ENCODE data around the gene FAM107B.
"Not testable (repeated sequence)": the region's sequence is repeated elsewhere in the genome, so short reads cannot be mapped to it uniquely, and the experiment has no call there.

FAM107B gene

DNA sequence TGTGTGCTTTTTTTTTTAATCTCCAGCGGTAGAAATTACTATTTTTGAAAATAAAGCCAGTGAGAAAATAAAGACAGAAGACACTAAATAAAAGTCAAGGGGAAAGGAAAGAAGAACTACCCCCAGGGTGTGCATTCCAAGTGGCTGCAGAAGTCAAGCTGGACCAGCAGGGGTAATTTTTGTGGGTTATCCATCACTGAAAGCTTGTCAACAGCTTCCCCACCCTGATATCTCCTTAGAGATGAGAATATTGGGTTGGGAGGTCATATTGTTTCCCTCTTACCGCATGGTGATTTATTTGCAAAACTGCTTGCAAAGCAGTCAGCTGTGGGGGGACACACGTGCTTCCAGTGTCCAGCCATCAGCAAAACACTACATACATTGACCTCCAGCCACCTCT lies 46.4 kb downstream of the FAM107B start:
- peak; percentile 27 for DNase-seq

DNA sequence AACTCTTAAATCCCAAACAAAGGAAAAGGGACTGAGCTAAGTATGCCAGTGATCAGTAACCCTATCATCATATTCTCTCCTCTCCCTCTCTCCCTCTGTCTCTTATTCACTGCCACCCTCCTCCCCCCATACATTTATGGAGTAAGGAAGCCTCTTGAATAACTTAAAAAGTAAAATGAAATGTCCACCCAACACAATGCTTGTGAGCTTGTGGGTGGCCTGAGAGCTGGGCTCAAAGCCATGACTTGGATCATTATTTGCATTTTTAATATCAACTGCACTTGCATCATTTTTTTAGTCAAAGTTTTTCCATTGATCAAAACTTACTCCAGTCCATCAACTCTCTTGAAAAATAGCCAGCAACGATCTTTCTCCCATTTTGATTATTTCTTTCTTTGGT lies 46.8 kb downstream of the FAM107B start:
- DNase-seq, result peak; percentile 4

- no peak for DNase-seq
Measured at GRCh38 chr10:14727465-14727864, 47.2 kb downstream of the FAM107B start.

DNA sequence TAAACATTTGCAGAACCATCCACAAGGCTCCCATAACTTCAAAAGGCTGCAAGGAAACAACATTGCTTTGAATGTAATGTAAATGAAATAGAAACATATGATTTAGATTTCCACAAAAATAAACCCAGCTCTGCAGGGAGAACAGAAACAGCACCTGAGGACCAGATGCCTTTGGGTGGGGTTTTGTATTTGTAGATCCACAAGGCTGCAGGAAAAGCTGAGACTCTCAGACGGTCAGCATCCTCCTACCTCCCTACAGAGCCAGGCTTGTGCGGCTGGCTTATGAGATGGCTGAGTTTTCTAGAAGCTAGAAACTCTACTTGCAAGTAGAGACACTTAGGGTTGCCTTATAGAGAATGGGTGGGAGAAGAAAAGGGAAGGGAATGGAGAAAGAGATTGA lies 49.8 kb downstream of the FAM107B start:
- no peak for DNase-seq

DNA sequence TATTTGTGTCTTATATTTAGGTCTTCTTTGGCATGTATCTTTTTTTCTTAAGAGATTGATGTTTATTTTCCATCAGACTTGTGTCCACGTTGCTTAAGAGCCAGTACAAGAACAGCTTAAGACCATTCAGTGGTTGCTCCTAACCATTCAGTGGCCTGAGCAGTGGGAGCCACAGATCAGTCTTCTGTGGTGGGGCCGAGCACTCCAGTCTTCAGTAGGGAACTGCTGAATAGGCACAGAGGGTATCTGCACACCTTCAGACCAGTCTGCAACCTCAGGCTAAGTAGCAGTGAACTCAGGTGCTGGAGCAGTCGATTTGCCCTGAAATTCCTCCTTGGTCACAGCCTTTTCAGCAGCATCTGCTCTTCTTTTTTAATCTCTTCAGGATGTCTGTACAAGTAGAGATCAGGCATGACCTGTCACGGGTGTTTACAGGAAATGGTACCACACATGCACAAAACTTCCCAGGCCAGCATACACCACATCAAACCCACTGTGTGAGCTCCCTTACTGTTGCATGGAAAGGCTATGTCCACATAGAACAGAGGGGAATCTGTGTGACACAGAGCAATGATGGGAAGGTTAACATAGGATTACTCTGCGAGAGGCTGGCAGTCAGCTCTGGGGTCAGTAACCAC lies 51.5 kb downstream of the FAM107B start:
- DNase-seq, result no peak

GRCh38 chr10:14717552-14717951 lies 57.1 kb downstream of the FAM107B start:
- no peak for DNase-seq

- DNase-seq, result no peak
Measured at GRCh38 chr10:14712991-14713424, 61.7 kb downstream of the FAM107B start.

DNA sequence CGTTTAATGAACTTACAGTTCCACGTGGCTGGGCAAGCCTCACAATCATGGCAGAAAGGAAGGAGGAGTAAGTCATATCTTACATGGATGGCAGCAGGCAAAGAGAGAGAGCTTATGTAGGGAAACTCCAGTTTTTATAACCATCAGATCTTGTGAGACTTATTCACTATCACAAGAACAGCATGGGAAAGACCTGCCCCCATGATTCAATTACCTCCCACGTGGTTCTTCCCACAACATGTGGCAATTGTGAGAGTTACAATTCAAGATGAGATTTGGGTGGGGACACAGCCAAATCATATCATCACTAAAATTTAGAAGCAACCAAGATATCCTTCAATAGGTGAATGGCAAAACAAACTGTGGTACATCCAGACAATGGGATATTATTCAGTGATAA lies 65.4 kb downstream of the FAM107B start:
- not testable (repeated sequence) for DNase-seq

DNA sequence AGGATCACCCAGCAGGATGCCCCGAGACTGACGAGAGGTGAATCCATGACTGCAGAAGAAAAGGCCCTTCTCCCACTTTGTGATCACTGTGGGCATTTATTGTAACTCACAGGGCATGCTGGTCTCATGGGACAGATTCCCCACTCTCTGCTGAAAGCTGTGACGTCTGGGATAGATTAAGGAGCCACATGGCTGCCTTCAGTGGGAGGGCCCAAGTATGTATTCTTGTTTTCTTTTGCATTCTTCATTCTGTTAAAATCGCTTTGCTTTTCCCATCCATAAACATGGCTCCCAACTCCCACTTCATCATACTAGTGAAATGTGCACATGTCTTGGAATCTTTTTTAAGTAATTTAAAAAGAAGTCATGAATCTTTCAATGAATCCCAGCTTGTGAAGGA lies 67.2 kb downstream of the FAM107B start:
- DNase-seq, result peak; percentile 21

- no peak for DNase-seq
Measured at GRCh38 chr10:14705548-14706230, 69.0 kb downstream of the FAM107B start.

DNA sequence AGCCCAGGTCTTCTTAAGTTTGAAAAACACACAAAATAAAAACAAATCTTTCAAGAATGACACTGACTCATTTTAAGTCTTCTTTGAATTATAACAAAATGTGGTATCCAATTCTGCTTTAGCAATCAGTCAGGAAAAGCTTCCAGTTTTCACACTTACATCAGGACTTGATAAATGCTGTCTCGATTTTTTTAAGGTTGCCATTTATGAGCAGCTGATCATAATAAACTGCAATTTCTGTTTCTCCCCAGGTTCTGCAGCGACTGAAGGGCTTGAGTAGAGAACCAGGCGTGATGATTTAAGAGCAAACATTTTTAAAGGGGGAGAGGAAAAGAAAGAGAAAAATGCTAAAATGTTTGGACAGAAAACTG lies 71.1 kb downstream of the FAM107B start:
- DNase-seq, result no peak

DNA sequence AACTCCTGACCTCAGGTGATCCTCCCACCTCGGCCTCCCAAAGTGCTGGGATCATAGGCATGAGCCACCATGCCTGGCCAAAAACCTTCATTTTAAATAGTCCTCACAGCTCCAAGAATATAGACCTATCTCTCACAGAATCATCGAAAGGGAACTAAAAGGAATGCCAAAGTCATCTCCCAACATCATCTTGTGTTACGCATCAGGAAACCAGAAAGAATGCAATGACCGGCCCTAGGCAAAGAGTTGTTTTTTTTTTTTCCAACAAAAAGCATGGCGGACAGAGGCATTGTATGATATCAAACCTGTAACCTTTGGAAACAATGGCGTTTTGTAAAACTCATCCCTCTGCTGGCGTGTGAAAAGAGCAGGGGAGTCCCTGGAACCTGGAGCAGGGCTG lies 73.2 kb downstream of the FAM107B start:
- no peak for DNase-seq

DNA sequence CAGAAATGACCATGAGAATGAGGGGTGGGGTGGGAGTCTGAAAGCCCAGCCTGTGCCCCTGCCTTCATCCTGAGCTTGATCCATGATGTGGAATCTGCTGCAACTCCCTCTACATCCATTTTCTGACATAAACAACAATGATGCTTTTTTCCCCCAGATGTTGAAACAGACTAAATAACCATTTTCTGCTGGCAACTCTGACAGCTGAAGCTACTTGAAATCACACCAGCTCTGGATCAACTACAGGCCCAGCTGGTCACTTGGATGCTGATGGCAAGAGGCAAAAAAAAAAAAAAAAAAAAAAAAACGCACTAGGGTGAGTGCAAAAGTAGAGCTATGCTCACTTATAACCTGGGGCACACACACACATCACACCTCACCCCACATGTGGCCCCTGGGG lies 74.2 kb downstream of the FAM107B start:
- no peak for DNase-seq

DNA sequence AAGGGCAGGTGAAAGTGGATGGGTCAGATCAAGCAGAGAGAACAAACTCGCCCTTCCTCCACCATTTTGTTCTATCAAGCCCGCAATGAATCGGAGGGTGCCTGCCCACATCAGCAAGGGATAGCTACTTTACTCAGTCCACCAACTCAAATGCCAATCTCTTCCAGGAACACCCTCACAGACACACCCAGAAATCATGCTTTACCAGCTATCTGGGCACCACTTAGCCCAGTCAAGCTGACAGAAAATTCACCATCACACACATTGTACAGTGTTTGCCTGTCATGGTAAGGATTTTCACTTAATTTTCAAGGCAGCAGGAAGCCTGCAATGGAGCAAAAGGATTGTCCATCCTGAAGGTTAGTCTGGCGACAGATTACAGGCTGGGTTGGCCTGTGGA lies 75.2 kb downstream of the FAM107B start:
- no peak for DNase-seq

- DNase-seq, result no peak
Measured at GRCh38 chr10:14698829-14699170, 75.9 kb downstream of the FAM107B start.

DNA sequence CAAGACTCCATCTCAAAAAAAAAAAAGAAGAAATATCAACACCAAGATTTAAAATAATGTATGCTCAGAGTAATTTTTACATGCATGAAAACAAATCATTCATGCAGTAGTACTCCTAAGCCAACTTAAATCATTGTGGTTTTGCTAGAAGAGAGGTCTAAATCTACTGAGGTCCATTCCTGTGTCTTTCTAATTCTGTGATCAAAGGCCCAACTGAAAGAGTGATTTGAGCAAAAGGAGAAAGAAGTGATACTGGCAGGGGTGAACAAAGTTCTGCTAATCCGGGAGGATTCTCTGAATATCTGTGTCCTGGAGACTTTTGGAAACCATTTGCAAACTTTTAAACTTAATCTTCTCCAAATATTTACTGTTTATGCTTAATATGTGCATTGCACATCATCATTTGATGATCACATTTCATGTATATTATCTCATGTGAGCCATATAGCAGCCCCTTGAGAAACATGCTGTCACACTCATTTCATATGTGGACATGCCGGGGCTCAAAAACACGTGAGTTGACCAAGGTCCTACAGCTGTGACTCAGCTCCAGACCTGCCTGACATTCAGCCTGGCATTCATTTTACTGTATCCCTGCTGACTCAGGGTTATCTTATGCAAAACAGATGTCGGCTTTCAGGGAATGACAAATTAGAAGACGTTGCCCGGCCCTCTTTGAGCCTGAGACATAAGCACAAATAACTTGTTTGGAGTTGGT lies 76.4 kb downstream of the FAM107B start:
- peak; percentile 80 for DNase-seq

DNA sequence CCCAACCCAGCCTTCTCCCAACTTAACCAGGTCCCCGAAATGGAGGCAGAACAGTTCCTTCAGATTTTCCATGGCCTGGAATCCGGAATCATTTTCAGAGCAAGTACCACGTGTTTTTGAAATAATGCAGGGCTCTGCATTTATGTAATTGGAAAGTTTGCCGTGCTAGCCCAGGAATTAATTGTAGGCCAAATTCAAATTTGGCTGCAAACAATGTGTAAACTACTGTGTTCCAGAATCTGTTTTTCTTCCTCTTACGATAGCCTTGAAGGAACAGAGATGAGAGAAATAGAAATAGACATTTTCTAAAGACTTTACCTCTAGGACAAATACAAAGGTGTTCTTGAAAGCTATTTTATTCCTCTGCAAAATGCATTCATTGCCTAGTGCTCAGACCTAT lies 77.4 kb downstream of the FAM107B start:
- DNase-seq, result no peak

- DNase-seq, result no peak
Measured at GRCh38 chr10:14696821-14697220, 77.9 kb downstream of the FAM107B start.

- no peak for DNase-seq
Measured at GRCh38 chr10:14695847-14696480, 78.7 kb downstream of the FAM107B start.

GRCh38 chr10:14693891-14694290 lies 80.8 kb downstream of the FAM107B start:
- DNase-seq, result no peak

- no peak for DNase-seq
Measured at GRCh38 chr10:14692344-14693076, 82.2 kb downstream of the FAM107B start.

- DNase-seq, result no peak
Measured at GRCh38 chr10:14691359-14691758, 83.3 kb downstream of the FAM107B start.

DNA sequence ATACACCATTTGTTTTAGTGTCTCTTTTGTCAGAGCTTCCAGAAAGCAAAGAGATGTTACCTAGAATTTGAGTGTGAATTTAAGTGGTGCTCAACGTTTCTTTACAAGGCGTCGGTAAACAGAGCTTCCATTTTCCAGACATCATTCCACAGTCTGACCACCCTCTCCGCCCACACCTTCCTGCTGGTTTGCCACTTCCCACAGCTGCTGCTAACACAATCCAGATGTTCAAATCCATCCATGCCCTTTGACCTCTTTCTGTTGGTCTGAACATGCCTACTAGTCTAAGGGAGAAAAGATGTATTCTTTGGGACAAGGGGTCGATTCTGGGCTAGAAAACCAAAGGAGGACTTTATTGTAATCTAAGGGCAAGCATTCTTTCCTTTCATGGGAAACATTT lies 86.1 kb downstream of the FAM107B start:
- peak; percentile 74 for DNase-seq
